ENCODE measurements around the gene DTNBP1. TPM values are rescaled to one million over a fixed set of nuclear protein-coding genes. Genes with fewer than 3 reads are reported as not detected.
"Not testable (repeated sequence)": the region's sequence is repeated elsewhere in the genome, so short reads cannot be mapped to it uniquely, and the experiment has no call there.

The DTNBP1 gene
- total and polyA plus RNA-seq, 2 experiments from 2014 or later: 0.32 to 15.8 TPM

GRCh38 chr6:15653581-15653980 lies 9.2 kb downstream of the DTNBP1 start:
- no peaks in the 10 kb centered on the region for H3F3A ChIP-seq (ENCODE audit: insufficient read depth)
- TF ChIP-seq EZH2phosphoT487 (IDR thresholded peaks at IDR 0.05; ENCODE audit: insufficient read depth, low read depth) (no peak), EZH2 (IDR thresholded peaks at IDR 0.05; ENCODE audit: insufficient read depth, poor library complexity, severe bottlenecking) (no peak)
- H3K4me2 ChIP-seq (ENCODE audit: unreplicated experiment): no peak overlapping the region
- H3K4me1 ChIP-seq (ENCODE audit: insufficient read depth): no peaks in the 10 kb centered on the region
- no peak overlapping the region for H3K9ac ChIP-seq
- H2AFZ ChIP-seq: no peak overlapping the region
- 0 out of 2 replicates have a peak, but pooled peaks cover 5% of the 10 kb centered on the region for H3K79me2 ChIP-seq (ENCODE audit: insufficient read depth)
- DNase-seq: no peak
- no peaks in the 10 kb centered on the region for H3K9me3 ChIP-seq (ENCODE audit: low read depth)
- no peaks in the 10 kb centered on the region for H3K27me3 ChIP-seq (replicated peaks; ENCODE audit: insufficient read depth)
- no peaks in the 10 kb centered on the region for H4K20me1 ChIP-seq (ENCODE audit: insufficient read depth)
- H3K27ac ChIP-seq: no peak overlapping the region
- H3K4me3 ChIP-seq: no peak overlapping the region
- H3K36me3 ChIP-seq (ENCODE audit: low read depth): no peaks in the 10 kb centered on the region; the same call in 1 of the 2 replicates
- no peaks in the 10 kb centered on the region for H3K9me2 ChIP-seq (ENCODE audit: insufficient read depth)
- in situ Hi-C loops (cut with MboI): no loop called here

GRCh38 chr6:15650004-15650559 lies 12.7 kb downstream of the DTNBP1 start:
- WGBS, 2 experiments (ENCODE audit: low coverage in 1 of 2, low lambda C conversion rate in 2 of 2, missing lambda C conversion rate in 2 of 2): 90 to 92% methylated on average over 7 of the region's 7 CpGs
- H3K4me3 ChIP-seq; H3K36me3 ChIP-seq (ENCODE audit: low read depth); H3F3A ChIP-seq (ENCODE audit: insufficient read depth); H4K20me1 ChIP-seq (ENCODE audit: insufficient read depth); in situ Hi-C loops (cut with MboI); H3K79me2 ChIP-seq (ENCODE audit: insufficient read depth); H3K9me2 ChIP-seq (ENCODE audit: insufficient read depth); H3K9ac ChIP-seq; DNase-seq; H3K27ac ChIP-seq; H3K9me3 ChIP-seq (ENCODE audit: low read depth); H2AFZ ChIP-seq; H3K27me3 ChIP-seq (replicated peaks; ENCODE audit: insufficient read depth); H3K4me1 ChIP-seq (ENCODE audit: insufficient read depth); H3K4me2 ChIP-seq (ENCODE audit: unreplicated experiment): not testable (repeated sequence)

DNA sequence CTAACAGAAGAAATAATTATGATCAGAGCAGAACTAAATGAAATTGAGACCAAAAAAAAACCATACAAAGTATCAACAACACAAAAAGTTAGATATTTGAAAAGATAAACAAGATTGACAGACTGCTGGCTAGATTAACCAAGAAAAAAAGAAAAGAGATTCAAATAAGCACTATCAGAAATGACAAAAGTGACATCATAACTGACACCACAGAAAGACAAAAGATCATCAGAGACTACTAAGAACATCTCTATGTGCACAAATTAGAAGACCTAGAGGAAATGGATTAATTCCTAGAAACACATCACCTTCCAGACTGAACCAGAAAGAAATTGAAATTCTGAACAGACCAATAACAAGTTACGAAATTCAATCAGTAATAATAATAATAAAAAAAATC lies 17.9 kb downstream of the DTNBP1 start:
- in situ Hi-C loops (cut with MboI): no loop called here
- no peak for DNase-seq
- H3K9me2 ChIP-seq (ENCODE audit: insufficient read depth): no peaks in the 10 kb centered on the region
- H3K9ac ChIP-seq: no peak overlapping the region
- no peak overlapping the region for H2AFZ ChIP-seq
- no peak overlapping the region for H3K27ac ChIP-seq
- H3K79me2 ChIP-seq (ENCODE audit: insufficient read depth): no peaks in the 10 kb centered on the region
- no peaks in the 10 kb centered on the region for H3K9me3 ChIP-seq (ENCODE audit: low read depth)
- no peak overlapping the region for H3K4me2 ChIP-seq (ENCODE audit: unreplicated experiment)
- no peak overlapping the region for H3K4me3 ChIP-seq
- 95% methylated on average over 1 of the region's 1 CpG for WGBS, 2 experiments (ENCODE audit: low coverage in 1 of 2, low lambda C conversion rate in 2 of 2, missing lambda C conversion rate in 2 of 2)
- no peaks in the 10 kb centered on the region for H3K27me3 ChIP-seq (replicated peaks; ENCODE audit: insufficient read depth)
- 0 out of 2 replicates have a peak, but pooled peaks cover 4% of the 10 kb centered on the region for H4K20me1 ChIP-seq (ENCODE audit: insufficient read depth)
- H3K4me1 ChIP-seq (ENCODE audit: insufficient read depth): no peaks in the 10 kb centered on the region
- TF ChIP-seq EZH2 (IDR thresholded peaks at IDR 0.05; ENCODE audit: insufficient read depth, poor library complexity, severe bottlenecking) (no peak), EZH2phosphoT487 (IDR thresholded peaks at IDR 0.05; ENCODE audit: insufficient read depth, low read depth) (no peak)
- H3F3A ChIP-seq (ENCODE audit: insufficient read depth): no peaks in the 10 kb centered on the region
- no peaks in the 10 kb centered on the region; the same call in none of the 2 replicates for H3K36me3 ChIP-seq (ENCODE audit: low read depth)

- no peak overlapping the region for H2AFZ ChIP-seq
- H3K9me2 ChIP-seq (ENCODE audit: insufficient read depth): no peaks in the 10 kb centered on the region
- no peaks in the 10 kb centered on the region for H3K9me3 ChIP-seq (ENCODE audit: low read depth)
- H3K4me2 ChIP-seq (ENCODE audit: unreplicated experiment): no peak overlapping the region
- H3F3A ChIP-seq (ENCODE audit: insufficient read depth): no peaks in the 10 kb centered on the region
- H3K4me1 ChIP-seq (ENCODE audit: insufficient read depth): no peaks in the 10 kb centered on the region
- no peak overlapping the region for H3K4me3 ChIP-seq
- H3K9ac ChIP-seq: no peak overlapping the region
- no peaks in the 10 kb centered on the region; the same call in 1 of the 2 replicates for H3K36me3 ChIP-seq (ENCODE audit: low read depth)
- 96% methylated on average over 2 of the region's 2 CpGs for WGBS, 2 experiments (ENCODE audit: low coverage in 1 of 2, low lambda C conversion rate in 2 of 2, missing lambda C conversion rate in 2 of 2)
- in situ Hi-C loops (cut with MboI): no loop called here
- no peaks in the 10 kb centered on the region for H3K79me2 ChIP-seq (ENCODE audit: insufficient read depth)
- H3K27ac ChIP-seq: no peak overlapping the region
- 0 out of 2 replicates have a peak, but pooled peaks cover 4% of the 10 kb centered on the region for H4K20me1 ChIP-seq (ENCODE audit: insufficient read depth)
- TF ChIP-seq EZH2phosphoT487 (IDR thresholded peaks at IDR 0.05; ENCODE audit: insufficient read depth, low read depth) (no peak), EZH2 (IDR thresholded peaks at IDR 0.05; ENCODE audit: insufficient read depth, poor library complexity, severe bottlenecking) (no peak)
- no peaks in the 10 kb centered on the region for H3K27me3 ChIP-seq (replicated peaks; ENCODE audit: insufficient read depth)
- no peak for DNase-seq
Observed at GRCh38 chr6:15643542-15643941, 19.3 kb downstream of the DTNBP1 start.

DNA sequence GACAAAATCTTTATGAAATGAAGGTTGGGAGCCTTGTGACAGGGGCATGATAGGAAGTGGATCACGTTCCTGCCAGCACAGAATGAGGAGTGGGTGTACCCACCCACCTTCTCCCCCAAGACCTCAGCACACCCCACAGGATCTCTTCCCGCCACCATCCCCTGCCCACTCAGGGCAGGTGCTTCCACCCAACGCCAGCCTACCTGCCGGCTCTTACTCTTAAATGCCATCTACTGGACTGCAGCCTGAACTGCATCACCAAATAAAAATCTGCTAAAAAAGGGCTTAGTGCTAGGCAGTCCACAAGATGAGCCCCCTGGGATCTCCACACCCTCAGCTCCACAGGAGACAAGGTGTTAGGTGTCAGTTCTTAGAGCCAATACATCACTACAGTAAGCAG lies 20.6 kb downstream of the DTNBP1 start:
- Histone ChIP-seq H3K79me2 (ENCODE audit: insufficient read depth) (no peaks in the 10 kb centered on the region), H3K9me2 (ENCODE audit: insufficient read depth) (no peaks in the 10 kb centered on the region), H4K20me1 (ENCODE audit: insufficient read depth) (0 out of 2 replicates have a peak, but pooled peaks cover 4% of the 10 kb centered on the region), H3K4me1 (ENCODE audit: insufficient read depth) (no peaks in the 10 kb centered on the region), H3K4me3 (no peak overlapping the region), H3K9ac (no peak overlapping the region), H3F3A (ENCODE audit: insufficient read depth) (no peaks in the 10 kb centered on the region), H2AFZ (no peak overlapping the region), H3K4me2 (ENCODE audit: unreplicated experiment) (no peak overlapping the region), H3K27ac (no peak overlapping the region), H3K27me3 (replicated peaks; ENCODE audit: insufficient read depth) (no peaks in the 10 kb centered on the region), H3K36me3 (ENCODE audit: low read depth) (no peaks in the 10 kb centered on the region; the same call in 1 of the 2 replicates), H3K9me3 (ENCODE audit: low read depth) (no peaks in the 10 kb centered on the region)
- WGBS, 2 experiments (ENCODE audit: low coverage in 1 of 2, low lambda C conversion rate in 2 of 2, missing lambda C conversion rate in 2 of 2): 69 to 78% methylated on average over 4 of the region's 4 CpGs
- in situ Hi-C loops (cut with MboI): no loop called here
- DNase-seq: no peak
- no peak for TF ChIP-seq EZH2phosphoT487 (IDR thresholded peaks at IDR 0.05; ENCODE audit: insufficient read depth, low read depth)
- TF ChIP-seq EZH2 (IDR thresholded peaks at IDR 0.05; ENCODE audit: insufficient read depth, poor library complexity, severe bottlenecking): no peak

All from GM23248 (cell line).